Skin epidermis (tissue), 12 donors: Measurements from ENCODE around the gene LTBP1.
A peak's percentile ranks its signal among the peaks of the same experiment; 100 is the strongest.

ENCODE experiments used
- H3K27ac ChIP-seq, 21 experiments: fragments of 200-600 bp; sonication (generic) in 11 of 21; one replicate each; pipeline ENCODE4 v1.5.0; 2020; ENCODE audit warnings: mild to moderate bottlenecking in 3 of 21, inconsistent platforms in 2 of 21, moderate library complexity in 2 of 21
- H3K4me3 ChIP-seq, 7 experiments: fragments of 200-600 bp; sonication (generic) in 2 of 7; one replicate each; pipeline ENCODE4 v1.5.0; 2020; ENCODE audit warnings: inconsistent platforms in 2 of 7, mild to moderate bottlenecking in 2 of 7, moderate library complexity in 1 of 7

LTBP1 gene

DNA sequence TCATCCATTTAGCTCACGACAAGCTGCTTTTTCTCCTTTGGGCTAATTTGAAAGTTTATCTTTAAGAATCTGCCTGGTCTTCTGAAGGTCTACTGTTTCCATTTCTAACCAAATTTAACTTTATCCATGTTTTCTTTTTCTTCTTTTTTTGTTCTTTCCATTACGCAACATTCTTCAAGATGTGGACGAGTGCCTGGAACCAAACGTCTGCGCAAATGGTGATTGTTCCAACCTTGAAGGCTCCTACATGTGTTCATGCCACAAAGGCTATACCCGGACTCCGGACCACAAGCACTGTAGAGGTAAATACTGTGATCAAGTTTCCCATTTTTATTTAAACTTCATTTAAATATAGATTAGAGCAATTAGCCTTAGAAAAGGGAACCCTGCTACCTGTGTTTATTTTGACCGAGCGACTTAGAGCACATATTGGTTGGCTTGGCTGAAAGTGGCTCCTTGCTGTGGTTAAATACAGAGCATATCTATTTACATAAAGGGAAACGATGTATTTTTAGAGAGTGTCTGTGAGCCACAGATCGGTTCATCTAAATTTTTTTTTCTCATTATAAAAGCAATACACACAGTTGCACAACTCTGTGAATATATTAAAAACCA lies 346.3 kb downstream of the LTBP1 start:
- no peak overlapping the region for H3K27ac ChIP-seq
- no peak overlapping the region for H3K4me3 ChIP-seq

DNA sequence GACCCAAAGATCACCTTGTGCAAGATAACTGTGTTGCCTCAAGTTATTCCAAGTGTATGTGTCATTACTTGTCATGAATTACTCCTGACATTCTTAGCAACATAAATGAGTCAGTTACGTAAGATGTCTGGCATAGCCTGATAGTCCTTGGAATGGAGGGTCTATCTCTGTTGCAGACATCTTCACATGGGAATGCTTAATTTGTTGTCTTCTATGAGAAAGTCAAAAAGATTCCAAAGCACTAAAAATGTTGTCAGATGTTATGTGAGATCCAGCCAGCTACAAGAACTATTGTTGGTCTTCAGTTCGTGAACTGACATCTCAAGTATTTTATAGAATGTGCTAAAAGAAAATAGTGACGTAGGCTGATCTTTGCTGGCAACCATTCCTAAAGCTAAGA lies 351.5 kb downstream of the LTBP1 start:
- Histone ChIP-seq H3K4me3 (no peak overlapping the region), H3K27ac (peak overlapping the region in 1 of 21 experiments; percentile 43)

- Histone ChIP-seq H3K4me3 (no peak overlapping the region), H3K27ac (no peak overlapping the region)
Observed at GRCh38 chr2:33301355-33301754, 354.6 kb downstream of the LTBP1 start.

DNA sequence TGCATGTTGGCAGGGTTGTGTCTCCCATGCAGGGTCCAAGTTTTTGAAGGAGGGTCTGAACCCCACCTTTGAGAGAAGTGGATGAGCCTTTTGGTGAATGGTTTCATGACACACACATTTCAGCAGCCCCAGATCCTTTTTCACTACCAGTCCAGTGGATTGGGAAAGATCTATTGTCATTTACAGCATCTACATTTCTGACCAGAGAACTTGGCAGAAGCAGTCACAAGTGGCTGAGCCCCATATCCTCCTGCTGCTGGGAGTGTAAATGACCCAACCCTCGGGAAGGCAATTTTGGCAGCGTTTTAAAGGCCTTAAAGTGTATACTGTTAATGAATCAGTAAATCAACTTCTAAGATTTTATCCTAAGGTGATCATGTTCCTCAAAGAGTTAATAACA lies 355.6 kb downstream of the LTBP1 start:
- no peak overlapping the region for H3K27ac ChIP-seq
- H3K4me3 ChIP-seq: no peak overlapping the region

DNA sequence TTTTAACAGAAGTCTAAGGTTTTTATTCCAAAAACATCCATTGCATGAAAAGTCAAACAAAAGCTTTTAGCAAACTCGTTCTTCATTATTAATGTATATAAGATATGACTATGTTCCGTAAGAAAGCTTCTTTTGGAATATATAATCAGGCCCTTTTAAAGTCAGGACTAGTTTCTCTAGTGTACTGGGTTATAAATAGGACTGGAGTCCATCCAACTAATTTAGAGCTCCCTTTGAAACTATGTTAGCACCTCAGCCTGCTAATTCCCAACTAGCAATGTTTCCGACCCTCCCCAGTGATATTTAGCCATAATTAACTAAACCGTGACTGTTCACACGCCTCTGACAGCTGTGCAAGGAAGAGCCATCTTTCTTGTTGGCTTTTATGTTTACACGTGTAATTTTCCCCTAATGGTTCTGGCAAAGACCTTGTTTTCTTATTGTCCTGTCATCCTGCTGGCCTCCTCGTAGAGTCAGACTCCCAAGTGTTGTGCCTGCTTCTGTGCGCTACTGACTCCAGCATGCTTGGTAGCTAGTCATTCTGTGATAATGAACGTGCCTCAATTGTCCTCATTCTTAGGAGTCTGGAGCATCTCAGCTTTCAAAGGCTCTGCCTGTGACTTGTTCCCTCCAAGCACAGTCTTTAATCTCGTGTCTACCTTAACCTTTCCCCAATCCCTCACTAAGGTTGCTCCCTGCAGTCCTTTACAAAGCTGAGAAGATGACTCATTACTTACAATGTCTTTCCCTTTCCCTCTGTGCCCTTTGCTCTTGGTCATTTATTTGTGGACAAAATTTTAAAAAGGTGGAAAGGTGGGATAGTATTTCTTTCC lies 357.5 kb downstream of the LTBP1 start:
- Histone ChIP-seq H3K27ac (no peak overlapping the region), H3K4me3 (no peak overlapping the region)

DNA sequence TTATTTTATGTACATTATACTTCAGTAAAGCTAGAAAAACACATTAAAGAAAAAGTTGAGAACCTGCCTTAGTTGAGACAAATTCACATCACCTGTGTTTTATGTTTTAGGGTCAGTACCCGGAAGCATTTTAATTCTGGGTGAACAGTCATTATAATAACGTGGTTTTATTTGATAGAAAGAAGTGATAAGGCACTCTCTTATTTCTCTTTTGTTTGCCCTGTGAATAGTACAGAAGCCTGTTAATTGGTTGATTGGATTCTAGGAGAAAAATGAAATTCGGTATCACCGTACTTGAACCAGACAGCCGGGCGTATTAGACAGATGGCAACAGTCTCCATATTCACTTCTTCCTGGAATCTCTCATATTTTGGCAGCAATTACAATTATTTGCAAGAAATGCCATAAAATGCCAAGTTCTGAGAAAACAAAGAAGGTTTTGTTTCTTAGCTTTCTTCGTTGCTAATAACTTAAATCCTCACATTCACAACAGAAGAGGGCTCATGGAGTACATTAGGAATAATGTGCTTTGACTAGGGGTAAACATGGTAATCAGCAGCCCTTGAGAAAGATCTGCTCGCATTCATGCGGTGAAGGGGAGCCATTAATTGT lies 361.0 kb downstream of the LTBP1 start:
- H3K4me3 ChIP-seq: no peak overlapping the region
- H3K27ac ChIP-seq: peak overlapping the region in 2 of 21 experiments; percentile 23 to 24

GRCh38 chr2:33312355-33312754 lies 365.6 kb downstream of the LTBP1 start:
- H3K27ac ChIP-seq: peak overlapping the region in 6 of 21 experiments; percentile 4 to 78 (median 40)

DNA sequence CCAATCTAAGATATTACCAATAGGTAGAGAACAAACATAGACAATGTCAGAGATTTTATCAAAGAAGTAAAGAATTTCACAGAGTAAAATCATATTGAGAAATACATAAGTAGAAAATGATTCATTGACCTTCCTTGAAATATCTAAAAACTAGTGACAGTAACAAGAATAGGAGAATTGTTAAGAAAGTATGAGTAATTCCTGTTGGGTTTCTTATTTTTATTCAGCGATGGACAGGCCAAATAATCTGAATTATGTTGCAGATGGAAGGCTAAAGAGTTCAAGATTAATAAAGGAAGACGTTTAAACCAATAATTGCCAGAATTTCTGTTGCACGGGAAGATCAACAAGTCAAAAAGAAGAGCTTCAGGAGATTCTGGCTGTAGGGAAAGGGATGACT lies 366.3 kb downstream of the LTBP1 start:
- H3K4me3 ChIP-seq: no peak overlapping the region
- peak overlapping the region in 7 of 21 experiments; percentile 7 to 78 (median 29) for H3K27ac ChIP-seq

More at GRCh38 chr2:33312355-33312754, 365.6 kb downstream of the LTBP1 start:
- no peak overlapping the region for H3K4me3 ChIP-seq

GRCh38 chr2:33314541-33314940 lies 367.8 kb downstream of the LTBP1 start:
- Histone ChIP-seq H3K27ac (peak overlapping the region in 1 of 21 experiments; percentile 14), H3K4me3 (no peak overlapping the region)

- Histone ChIP-seq H3K27ac (peak overlapping the region in 3 of 21 experiments; percentile 33 to 62 (median 48)), H3K4me3 (no peak overlapping the region)
Observed at GRCh38 chr2:33316328-33316727, 369.6 kb downstream of the LTBP1 start.

DNA sequence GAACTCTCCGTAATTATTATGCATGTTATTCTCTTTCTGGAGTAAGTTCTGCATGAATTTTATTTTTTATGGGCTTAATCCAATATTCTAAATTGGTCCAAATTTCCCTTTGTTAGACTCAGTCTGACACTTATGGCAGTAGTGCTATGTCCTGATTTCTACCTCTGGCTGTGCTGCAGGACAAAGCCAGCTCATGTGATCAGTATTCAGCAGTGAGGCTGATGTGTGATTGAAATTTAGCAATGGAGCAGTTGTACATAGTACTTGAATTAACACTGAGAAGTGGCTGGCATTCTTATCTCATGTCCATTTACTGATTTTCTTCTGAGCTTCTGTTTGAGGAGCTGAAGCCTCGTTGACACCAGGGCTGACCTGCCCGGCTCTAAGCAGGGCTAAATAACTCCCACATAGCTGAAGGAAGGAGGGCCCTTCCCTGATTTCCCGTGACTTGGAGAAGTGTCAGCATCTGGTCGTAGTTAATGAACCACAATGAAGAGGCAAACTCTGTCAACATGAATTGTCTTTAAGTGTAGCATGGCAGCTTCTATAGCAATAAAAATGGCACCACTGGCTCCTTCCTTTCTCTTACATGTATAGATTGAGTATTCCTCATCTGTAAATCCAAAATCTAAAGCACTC lies 370.7 kb downstream of the LTBP1 start:
- peak overlapping the region in 3 of 21 experiments; percentile 24 to 55 (median 25) for H3K27ac ChIP-seq
- no peak overlapping the region for H3K4me3 ChIP-seq

GRCh38 chr2:33318456-33318855 lies 371.7 kb downstream of the LTBP1 start:
- Histone ChIP-seq H3K27ac (peak overlapping the region in 1 of 21 experiments; percentile 55), H3K4me3 (no peak overlapping the region)

GRCh38 chr2:33320573-33320972 lies 373.8 kb downstream of the LTBP1 start:
- H3K27ac ChIP-seq: peak overlapping the region in 3 of 21 experiments; percentile 12 to 68 (median 21)
- no peak overlapping the region for H3K4me3 ChIP-seq

- Histone ChIP-seq H3K4me3 (no peak overlapping the region), H3K27ac (peak overlapping the region in 6 of 21 experiments; percentile 0 to 68 (median 23))
Observed at GRCh38 chr2:33321236-33321771, 374.6 kb downstream of the LTBP1 start.

GRCh38 chr2:33321876-33322483 lies 375.2 kb downstream of the LTBP1 start:
- no peak overlapping the region for H3K4me3 ChIP-seq
- H3K27ac ChIP-seq: peak overlapping the region in 5 of 21 experiments; percentile 0 to 68 (median 11)

DNA sequence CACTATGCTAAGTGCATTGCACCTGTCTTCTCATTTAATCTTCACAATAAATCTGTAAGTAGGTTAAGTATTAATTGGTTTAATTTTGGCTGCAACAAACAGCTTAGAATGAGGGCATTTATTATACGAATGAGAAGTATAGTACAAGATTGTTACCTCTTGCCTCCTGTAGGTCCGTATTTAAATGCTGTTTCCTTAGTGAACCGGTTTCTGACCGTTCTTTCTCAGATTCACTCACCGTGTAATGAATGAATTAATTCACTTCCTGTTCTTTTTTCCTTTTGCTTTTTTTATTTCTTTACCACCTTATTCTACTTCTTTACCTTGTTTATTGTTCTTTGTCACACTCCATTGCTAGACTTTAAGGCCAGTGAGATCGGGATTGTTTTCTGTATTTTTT lies 375.9 kb downstream of the LTBP1 start:
- no peak overlapping the region for H3K4me3 ChIP-seq
- peak overlapping the region in 2 of 21 experiments; percentile 16 to 29 for H3K27ac ChIP-seq

DNA sequence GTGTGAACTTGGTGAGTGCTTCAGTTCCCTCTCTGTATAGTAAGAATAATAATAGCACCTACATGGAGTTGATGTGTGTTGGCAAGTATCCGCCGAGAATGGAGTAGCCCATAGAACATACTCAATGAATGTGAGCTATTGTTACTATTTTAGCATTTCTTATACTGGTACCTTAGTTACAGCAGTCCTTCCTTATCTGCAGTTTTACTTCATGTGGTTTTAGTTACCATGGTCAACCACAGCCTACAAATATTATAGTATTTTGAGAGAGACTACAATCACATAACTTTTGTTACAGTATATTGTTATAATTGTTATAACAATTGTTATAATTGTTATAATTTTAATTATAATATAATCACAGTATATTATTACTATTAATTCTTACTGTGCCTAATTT lies 377.2 kb downstream of the LTBP1 start:
- Histone ChIP-seq H3K4me3 (no peak overlapping the region), H3K27ac (no peak overlapping the region)

DNA sequence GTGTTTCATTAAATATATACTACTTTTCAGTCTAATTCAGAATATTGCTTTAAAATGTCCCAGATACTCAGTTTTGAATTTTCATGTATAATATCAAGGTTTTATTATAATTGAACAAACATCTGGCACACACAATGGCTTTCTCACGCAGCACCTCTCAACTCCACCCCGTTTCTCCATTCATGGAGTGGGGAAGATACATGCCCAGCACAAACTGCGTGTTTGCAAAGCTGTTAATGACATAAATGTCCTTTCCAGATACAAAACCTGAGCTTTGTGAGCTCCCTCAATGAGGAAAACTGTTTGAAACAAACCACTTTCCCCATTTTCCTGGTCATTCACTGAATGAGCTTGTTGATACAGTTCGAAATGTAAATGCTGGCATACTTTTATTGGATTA lies 379.3 kb downstream of the LTBP1 start:
- Histone ChIP-seq H3K27ac (no peak overlapping the region), H3K4me3 (no peak overlapping the region)

GRCh38 chr2:33333433-33333832 lies 386.7 kb downstream of the LTBP1 start:
- H3K4me3 ChIP-seq: no peak overlapping the region
- no peak overlapping the region for H3K27ac ChIP-seq
